Germinal center (tissue), 1 donor: ENCODE results near the gene STK17A.

Source experiments
- DNase-seq: peaks from one replicate; pipeline ENCODE4 v3.0.0; 2012; ENCODE audit warnings: mixed read lengths, low spot score

STK17A gene

GRCh38 chr7:43582503-43583423 lies at the start of gene STK17A:
STK17A (plus strand) TSS chr7:43583108; CDS start chr7:43583244, 136 bp downstream.
- peak; percentile 95 for DNase-seq

GRCh38 chr7:43533801-43534479 lies 49.0 kb upstream of the STK17A start:
- DNase-seq: no peak

GRCh38 chr7:43535031-43535451 lies 47.9 kb upstream of the STK17A start:
- DNase-seq: no peak

- no peak for DNase-seq
Measured at GRCh38 chr7:43535810-43536585, 46.9 kb upstream of the STK17A start.

- no peak for DNase-seq
Measured at GRCh38 chr7:43536773-43537172, 46.1 kb upstream of the STK17A start.

- no peak for DNase-seq
Measured at GRCh38 chr7:43537765-43538403, 45.0 kb upstream of the STK17A start.

GRCh38 chr7:43538404-43538771 lies 44.5 kb upstream of the STK17A start:
- no peak for DNase-seq

- DNase-seq: no peak
Measured at GRCh38 chr7:43540471-43540870, 42.4 kb upstream of the STK17A start.

GRCh38 chr7:43542716-43543115 lies 40.2 kb upstream of the STK17A start:
- DNase-seq: no peak

GRCh38 chr7:43546231-43546630 lies 36.7 kb upstream of the STK17A start:
- no peak for DNase-seq

GRCh38 chr7:43550427-43550826 lies 32.5 kb upstream of the STK17A start:
- no peak for DNase-seq

GRCh38 chr7:43552122-43552521 lies 30.8 kb upstream of the STK17A start:
- no peak for DNase-seq

GRCh38 chr7:43553999-43554398 lies 28.9 kb upstream of the STK17A start:
- DNase-seq: no peak

- DNase-seq: no peak
Measured at GRCh38 chr7:43554423-43554822, 28.5 kb upstream of the STK17A start.

- no peak for DNase-seq
Measured at GRCh38 chr7:43557831-43558495, 24.9 kb upstream of the STK17A start.

GRCh38 chr7:43559171-43559945 lies 23.6 kb upstream of the STK17A start:
- DNase-seq: no peak

- no peak for DNase-seq
Measured at GRCh38 chr7:43559946-43560335, 23.0 kb upstream of the STK17A start.

- DNase-seq: no peak
Measured at GRCh38 chr7:43560742-43561330, 22.1 kb upstream of the STK17A start.

GRCh38 chr7:43562383-43562782 lies 20.5 kb upstream of the STK17A start:
- DNase-seq: no peak

GRCh38 chr7:43565786-43566185 lies 17.1 kb upstream of the STK17A start:
- DNase-seq: no peak
